HG03460 (cell line): ENCODE results near the gene PIK3CA.
A peak's percentile ranks its signal among the peaks of the same experiment; 100 is the strongest.
"Not testable (repeated sequence)": the region's sequence is repeated elsewhere in the genome, so short reads cannot be mapped to it uniquely, and the experiment has no call there.

ENCODE experiments used
- ATAC-seq: cut with Tn5 transposase; IDR thresholded peaks from one replicate; pipeline ENCODE4 v1.9.1; 2021; ENCODE audit not compliant: unreplicated experiment

The PIK3CA gene

GRCh38 chr3:179260949-179261765, 113.0 kb downstream of the PIK3CA start:
- peak; percentile 86 for ATAC-seq

DNA sequence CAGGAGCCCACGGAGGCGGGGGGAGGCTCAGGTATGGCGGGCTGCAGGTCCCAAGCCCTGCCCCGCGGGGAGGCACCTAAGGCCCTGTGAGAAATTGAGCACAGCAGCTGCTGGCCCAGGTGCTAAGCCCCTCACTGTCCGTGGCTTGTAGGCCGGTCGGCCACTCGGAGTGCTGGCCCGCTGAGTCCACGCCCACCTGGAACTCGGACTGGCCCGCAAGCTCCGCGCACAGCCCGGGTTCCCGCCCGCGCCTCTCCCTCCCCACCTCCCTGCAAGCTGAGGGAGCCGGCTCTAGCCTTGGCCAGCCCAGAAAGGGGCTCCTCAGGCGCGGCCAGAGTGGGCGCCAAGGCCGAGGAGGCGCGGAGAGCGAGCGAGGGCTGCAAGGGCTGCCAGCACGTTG, 115.0 kb downstream of the PIK3CA start:
- ATAC-seq: no peak

DNA sequence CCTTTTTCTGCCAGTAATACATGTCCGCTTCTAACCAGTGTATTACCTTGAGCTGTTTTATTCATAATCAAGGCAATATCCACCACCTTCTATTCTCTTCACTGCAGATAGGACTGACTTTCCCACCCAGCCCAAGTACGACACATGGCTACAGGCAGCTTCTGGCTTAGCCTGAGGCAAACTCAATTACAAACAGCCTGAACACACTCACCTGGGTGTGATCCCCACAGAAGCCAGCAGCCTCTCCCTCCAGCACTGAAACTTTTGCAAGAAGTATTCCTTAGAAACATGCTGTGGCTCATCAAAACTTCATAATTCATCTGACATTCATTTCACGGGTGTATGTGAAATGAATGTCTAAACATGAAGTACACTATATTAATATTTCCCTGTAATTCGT, 116.3 kb downstream of the PIK3CA start:
- no peak for ATAC-seq

DNA sequence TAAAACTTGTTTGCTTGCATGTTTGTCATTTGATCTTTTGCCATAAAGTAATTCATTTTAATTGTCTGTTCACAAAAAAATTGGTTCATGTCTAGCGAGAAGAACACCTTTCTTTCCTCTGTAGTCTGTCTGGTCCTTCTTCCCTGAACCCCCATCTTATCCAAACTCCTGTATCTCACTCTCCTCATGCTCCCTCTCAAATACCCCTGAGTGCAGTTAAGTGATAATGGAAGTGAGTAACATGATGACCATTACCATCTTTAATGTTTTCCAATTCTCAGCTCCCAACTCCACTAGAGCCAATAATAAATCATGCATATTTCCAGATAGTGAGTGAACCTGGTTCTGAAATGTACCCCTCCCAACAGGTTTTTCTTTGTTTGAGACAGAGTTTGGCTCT, 116.9 kb downstream of the PIK3CA start:
- no peak for ATAC-seq

DNA sequence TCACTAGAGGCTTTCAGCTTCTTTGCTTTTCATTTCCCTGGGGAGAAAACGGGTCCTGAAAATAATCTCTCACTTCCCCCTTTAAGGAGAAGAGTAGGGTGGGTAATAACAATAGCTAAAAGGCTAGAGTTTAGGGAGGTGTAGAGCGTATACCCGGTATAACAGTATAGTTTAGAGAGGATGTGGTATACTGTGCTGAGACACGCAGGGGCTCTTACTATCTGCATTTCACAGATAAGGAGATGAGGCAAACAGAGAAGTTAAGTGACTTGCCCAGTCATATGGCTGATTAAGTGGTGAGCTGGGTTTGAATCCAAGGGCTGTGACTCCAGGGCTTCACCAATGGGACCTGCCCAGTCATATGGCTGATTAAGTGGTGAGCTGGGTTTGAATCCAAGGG, 117.7 kb downstream of the PIK3CA start:
- ATAC-seq: peak; percentile 54

DNA sequence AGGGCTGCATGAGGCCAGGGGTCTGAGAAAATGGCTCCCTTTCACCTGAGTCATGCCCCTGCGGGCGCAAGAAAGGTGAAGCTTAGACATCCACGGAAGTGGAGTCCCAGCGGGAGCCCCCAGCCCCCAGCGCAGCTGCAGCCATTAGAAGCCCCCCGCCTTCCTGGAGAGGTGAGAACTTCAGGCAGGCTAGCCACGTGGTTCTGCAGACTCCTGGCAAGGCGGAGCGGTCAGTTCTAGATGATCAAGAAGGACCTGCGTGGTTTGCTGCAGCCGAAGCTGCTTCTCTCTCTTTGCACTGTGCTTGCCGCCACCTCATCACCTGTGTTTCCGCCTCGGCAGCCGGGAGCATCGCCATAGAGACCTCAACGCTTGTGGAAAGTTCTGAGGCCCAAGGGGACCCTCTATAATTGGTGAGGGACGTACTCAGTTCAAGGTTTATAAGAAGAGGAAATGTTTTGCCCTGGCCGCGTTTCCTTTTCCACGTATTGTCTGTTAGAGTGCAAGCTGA, 118.6 kb downstream of the PIK3CA start:
- no peak for ATAC-seq

GRCh38 chr3:179268400-179269051, 120.4 kb downstream of the PIK3CA start:
- no peak for ATAC-seq

- ATAC-seq: no peak
Measured at GRCh38 chr3:179269152-179269707, 121.1 kb downstream of the PIK3CA start.

- ATAC-seq: no peak
Measured at GRCh38 chr3:179272385-179272784, 124.2 kb downstream of the PIK3CA start.

- not testable (repeated sequence) for ATAC-seq
Measured at GRCh38 chr3:179274434-179274833, 126.3 kb downstream of the PIK3CA start.

DNA sequence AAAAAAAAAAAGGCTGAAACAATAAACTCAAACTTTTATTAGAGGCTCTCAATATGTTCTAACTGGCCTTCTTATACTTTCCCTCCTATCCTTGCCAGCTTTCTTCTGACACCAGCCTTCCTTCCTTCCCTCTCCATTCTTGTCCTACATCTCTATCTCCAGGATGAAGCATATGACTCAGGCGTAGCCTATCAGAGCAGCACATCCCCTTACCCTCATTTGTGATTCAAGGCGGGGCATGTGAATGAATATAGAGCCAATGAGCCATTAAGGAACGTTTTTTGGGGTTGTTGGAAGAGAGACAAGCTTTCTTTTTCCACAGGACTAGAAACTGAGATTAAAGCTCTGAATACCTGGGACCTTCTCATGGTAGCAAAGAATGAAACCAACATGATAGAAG, 127.8 kb downstream of the PIK3CA start:
- ATAC-seq: no peak

- ATAC-seq: no peak
Measured at GRCh38 chr3:179276743-179277142, 128.6 kb downstream of the PIK3CA start.

GRCh38 chr3:179278151-179278550, 130.0 kb downstream of the PIK3CA start:
- no peak for ATAC-seq

- no peak for ATAC-seq
Measured at GRCh38 chr3:179278932-179279693, 131.0 kb downstream of the PIK3CA start.

GRCh38 chr3:179279837-179280236, 131.7 kb downstream of the PIK3CA start:
- ATAC-seq: no peak

DNA sequence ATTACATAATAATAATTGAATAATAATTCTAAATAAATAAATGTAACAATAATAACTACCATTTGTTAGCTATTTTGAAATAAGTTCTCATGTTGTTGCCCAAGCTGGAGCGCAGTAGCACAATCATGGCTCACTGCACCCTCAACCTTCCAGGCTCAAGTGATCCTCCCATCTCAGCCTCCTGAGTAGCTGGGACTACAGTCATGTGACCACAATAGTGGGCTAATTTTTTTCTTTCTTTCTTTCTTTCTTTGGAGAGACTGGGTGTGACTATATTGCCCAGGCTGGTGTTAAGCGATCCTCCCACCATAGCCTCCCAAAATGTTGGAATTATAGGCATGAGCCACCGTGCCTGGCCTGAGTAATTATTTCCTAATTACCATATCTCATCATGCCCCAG, 133.7 kb downstream of the PIK3CA start:
- no peak for ATAC-seq

DNA sequence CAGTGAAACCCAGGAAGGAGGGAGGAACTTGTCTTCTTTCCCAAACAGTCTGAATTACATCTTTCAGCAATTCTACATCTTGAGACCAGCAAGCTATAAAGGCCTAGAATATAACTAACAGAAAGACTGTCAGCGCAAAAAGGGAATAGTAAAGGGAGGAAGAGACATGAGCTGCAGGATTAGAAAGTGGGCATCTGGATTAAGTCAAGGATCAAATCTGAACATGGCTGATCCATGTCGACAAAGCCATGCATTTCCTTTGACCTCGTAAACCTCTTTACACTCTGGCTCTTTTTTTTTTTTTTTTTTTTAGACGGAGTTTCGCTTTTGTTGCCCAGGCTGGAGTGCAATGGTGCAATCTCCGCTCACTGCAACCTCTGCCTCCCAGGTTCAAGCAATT, 138.2 kb downstream of the PIK3CA start:
- ATAC-seq: no peak

- ATAC-seq: no peak
Measured at GRCh38 chr3:179288845-179289244, 140.7 kb downstream of the PIK3CA start.

GRCh38 chr3:179289295-179289694, 141.1 kb downstream of the PIK3CA start:
- no peak for ATAC-seq
